ENCODE data around the gene DCAF10. TPM values are rescaled to one million over a fixed set of nuclear protein-coding genes. Genes with fewer than 3 reads are reported as not detected.
"Not testable (repeated sequence)": the region's sequence is repeated elsewhere in the genome, so short reads cannot be mapped to it uniquely, and the experiment has no call there.

DCAF10 gene
- total RNA-seq, 1 donor from 2014 or later: 27.5 TPM

DNA sequence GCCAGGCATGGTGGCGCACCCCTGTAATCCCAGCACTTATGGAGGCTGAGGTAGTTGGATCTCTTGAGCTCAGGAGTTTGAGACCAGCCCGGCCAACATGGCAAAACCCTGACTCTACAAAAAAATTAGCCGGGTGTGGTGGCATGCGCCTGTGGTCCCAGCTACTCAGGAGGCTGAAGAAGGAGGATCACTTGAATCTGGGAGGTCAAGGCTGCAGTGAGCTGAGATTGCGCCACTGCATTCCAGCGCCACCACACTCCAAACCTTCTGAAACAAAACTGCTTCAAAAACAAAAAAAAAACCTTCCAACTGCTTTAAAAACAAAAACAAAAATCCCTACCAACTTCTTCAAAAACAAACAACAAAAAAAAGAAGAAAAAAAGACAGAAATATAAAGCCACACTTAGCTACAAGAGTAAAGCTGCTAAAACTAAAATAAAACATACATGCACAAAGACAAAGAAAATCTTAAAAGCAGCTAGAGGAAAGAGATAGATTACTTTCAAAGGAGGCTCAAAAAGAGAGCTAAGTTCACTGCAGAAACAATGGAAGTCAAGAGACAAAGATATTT lies 11.4 kb downstream of the DCAF10 start:
- H3K36me3 ChIP-seq: no peaks in the 10 kb centered on the region
- no peaks in the 10 kb centered on the region for H3K27me3 ChIP-seq
- H3K9me3 ChIP-seq: no peaks in the 10 kb centered on the region
- H3K4me1 ChIP-seq: peaks cover 2% of the 10 kb centered on the region
- H3K27ac ChIP-seq: no peak overlapping the region
- H3K4me3 ChIP-seq: no peak overlapping the region
- TF ChIP-seq POLR2AphosphoS5 (IDR thresholded peaks at IDR 0.05; ENCODE audit: insufficient read depth in 1 of 2, low read depth in 1 of 2): no peak
- no peak for TF ChIP-seq POLR2A (IDR thresholded peaks at IDR 0.05)
- TF ChIP-seq, protein P1, sequence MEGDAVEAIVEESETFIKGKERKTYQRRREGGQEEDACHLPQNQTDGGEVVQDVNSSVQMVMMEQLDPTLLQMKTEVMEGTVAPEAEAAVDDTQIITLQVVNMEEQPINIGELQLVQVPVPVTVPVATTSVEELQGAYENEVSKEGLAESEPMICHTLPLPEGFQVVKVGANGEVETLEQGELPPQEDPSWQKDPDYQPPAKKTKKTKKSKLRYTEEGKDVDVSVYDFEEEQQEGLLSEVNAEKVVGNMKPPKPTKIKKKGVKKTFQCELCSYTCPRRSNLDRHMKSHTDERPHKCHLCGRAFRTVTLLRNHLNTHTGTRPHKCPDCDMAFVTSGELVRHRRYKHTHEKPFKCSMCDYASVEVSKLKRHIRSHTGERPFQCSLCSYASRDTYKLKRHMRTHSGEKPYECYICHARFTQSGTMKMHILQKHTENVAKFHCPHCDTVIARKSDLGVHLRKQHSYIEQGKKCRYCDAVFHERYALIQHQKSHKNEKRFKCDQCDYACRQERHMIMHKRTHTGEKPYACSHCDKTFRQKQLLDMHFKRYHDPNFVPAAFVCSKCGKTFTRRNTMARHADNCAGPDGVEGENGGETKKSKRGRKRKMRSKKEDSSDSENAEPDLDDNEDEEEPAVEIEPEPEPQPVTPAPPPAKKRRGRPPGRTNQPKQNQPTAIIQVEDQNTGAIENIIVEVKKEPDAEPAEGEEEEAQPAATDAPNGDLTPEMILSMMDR (IDR thresholded peaks at IDR 0.05): no peak
- DNase-seq (ENCODE audit: extremely low spot score in 2 of 2): no peak
- intact Hi-C loops (cut with DNase I): no loop called here

DNA sequence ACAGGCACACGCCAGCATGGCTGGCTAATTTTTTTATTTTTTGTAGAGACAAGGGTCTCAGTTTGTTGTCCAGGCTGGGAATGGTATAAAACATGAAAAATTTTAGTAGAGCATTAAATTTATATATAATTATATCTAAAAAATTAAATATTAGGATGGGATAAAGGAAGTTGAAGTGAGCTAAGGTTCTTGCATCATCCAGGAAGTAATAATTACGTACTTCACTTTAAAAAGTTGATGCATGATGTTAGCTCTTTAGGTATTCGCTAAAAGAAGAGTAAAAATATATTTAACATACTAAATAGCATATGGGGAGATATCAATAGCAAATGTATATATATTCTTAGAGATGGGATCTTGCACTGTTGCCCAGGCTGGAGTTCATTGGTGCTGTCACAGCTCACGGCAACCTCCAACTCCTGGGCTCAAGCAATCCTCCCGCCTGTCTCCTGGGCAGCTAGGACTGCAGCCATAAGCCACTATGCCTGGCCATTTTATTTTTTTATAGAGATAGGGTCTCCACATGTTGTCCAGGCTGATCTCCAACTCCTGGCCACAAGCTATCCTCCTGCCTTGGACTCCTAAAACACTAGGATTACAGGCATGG lies 12.3 kb downstream of the DCAF10 start:
- Histone ChIP-seq H3K4me3 (no peak overlapping the region), H3K27ac (no peak overlapping the region), H3K9me3 (no peaks in the 10 kb centered on the region), H3K36me3 (no peaks in the 10 kb centered on the region), H3K27me3 (no peaks in the 10 kb centered on the region), H3K4me1 (no peaks in the 10 kb centered on the region)
- no peak for TF ChIP-seq POLR2AphosphoS5 (IDR thresholded peaks at IDR 0.05; ENCODE audit: insufficient read depth in 1 of 2, low read depth in 1 of 2)
- TF ChIP-seq POLR2A (IDR thresholded peaks at IDR 0.05): no peak
- TF ChIP-seq, protein P1 (IDR thresholded peaks at IDR 0.05): no peak
- DNase-seq (ENCODE audit: extremely low spot score in 2 of 2): no peak
- intact Hi-C loops (cut with DNase I): no loop called here

DNA sequence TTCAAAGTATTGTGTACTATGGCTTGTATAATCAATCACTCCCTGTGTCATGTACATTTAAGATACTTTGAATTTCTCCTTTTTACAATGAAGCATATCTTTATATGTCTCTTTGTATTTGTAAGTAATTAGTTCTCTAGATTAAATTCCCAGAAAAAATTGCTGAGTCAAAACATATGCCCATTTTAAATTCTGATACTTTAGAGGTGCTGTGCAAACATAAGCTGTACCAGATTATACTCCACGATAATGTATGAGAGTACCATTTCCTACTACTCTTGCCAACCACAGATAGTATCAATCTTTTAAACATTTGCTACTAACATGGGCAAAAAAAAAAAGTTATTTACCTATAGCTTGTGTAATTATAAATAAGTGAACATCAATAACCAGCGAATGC lies 18.3 kb downstream of the DCAF10 start:
- intact Hi-C loops (cut with DNase I): no loop called here
- H3K27me3 ChIP-seq: no peaks in the 10 kb centered on the region
- no peak overlapping the region for H3K27ac ChIP-seq
- H3K36me3 ChIP-seq: no peaks in the 10 kb centered on the region
- no peaks in the 10 kb centered on the region for H3K9me3 ChIP-seq
- TF ChIP-seq POLR2AphosphoS5 (IDR thresholded peaks at IDR 0.05; ENCODE audit: insufficient read depth in 1 of 2, low read depth in 1 of 2) (no peak), POLR2A (IDR thresholded peaks at IDR 0.05) (no peak)
- TF ChIP-seq, protein P1 (IDR thresholded peaks at IDR 0.05): no peak
- no peak overlapping the region for H3K4me3 ChIP-seq
- H3K4me1 ChIP-seq: no peaks in the 10 kb centered on the region
- DNase-seq (ENCODE audit: extremely low spot score in 2 of 2): no peak

DNA sequence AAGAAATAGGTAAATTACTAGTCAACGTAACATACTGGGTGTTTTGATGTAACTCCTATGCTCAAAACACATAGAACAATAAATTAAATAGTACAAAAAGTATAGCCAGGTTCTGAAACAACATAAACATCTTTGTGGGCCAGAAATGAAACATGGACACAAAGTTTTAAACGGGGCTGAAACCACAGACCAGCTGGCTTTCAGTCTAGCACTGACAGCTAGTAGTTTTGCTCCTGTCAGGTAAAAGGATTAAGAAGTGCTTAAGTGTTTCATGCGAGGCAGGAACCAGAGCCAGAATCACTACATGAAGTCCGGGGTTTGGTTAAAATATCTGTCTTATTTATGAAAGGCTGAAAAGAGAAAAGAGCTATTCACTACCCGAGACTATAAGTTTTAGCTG lies 19.5 kb downstream of the DCAF10 start:
- H3K4me1 ChIP-seq: no peaks in the 10 kb centered on the region
- no peaks in the 10 kb centered on the region for H3K27me3 ChIP-seq
- no peak overlapping the region for H3K4me3 ChIP-seq
- no peak for TF ChIP-seq POLR2A (IDR thresholded peaks at IDR 0.05)
- no peak for TF ChIP-seq POLR2AphosphoS5 (IDR thresholded peaks at IDR 0.05; ENCODE audit: insufficient read depth in 1 of 2, low read depth in 1 of 2)
- TF ChIP-seq, protein P1 (IDR thresholded peaks at IDR 0.05): no peak
- intact Hi-C loops (cut with DNase I): no loop called here
- no peak overlapping the region for H3K27ac ChIP-seq
- no peaks in the 10 kb centered on the region for H3K9me3 ChIP-seq
- peaks cover 0 to 4% of the 10 kb centered on the region in 2 donors for H3K36me3 ChIP-seq
- DNase-seq (ENCODE audit: extremely low spot score in 2 of 2): no peak

DNA sequence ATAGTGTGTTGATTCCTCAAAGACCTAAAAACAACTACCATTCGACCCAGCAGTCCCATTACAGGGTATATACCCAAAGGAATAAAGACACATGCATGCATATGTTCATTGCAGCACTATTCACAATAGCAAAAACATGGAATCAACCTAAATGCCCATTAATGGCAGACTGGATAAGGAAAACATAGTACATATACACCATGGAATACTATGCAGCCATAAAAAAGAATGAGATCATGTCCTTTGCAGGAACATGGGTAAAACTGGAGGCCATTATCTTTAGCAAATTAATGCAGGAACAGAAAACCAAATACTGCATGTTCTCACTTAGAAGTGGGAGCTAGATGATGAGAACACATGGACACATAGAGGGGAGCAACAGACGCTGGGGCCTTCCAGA lies 24.6 kb downstream of the DCAF10 start:
- H3K9me3 ChIP-seq; H3K4me1 ChIP-seq; H3K27me3 ChIP-seq; DNase-seq (ENCODE audit: extremely low spot score in 2 of 2); H3K27ac ChIP-seq; H3K4me3 ChIP-seq; intact Hi-C loops (cut with DNase I): not testable (repeated sequence)
- H3K36me3 ChIP-seq: peaks cover 0 to 22% of the 10 kb centered on the region in 2 donors

Measured in vagina (tissue), 2 donors.